ENCODE data around the gene GLG1. TPM values are rescaled to one million over a fixed set of nuclear protein-coding genes. Genes with fewer than 3 reads are reported as not detected.

GLG1 gene
- total RNA-seq, 6 donors from 2014 or later: 88.3 to 149 (median 110) TPM

GRCh38 chr16:74580833-74581232 lies 26.1 kb downstream of the GLG1 start:
- Histone ChIP-seq H3K36me3 (no peaks in the 10 kb centered on the region), H3K4me3 (no peak overlapping the region), H3K27ac (no peak overlapping the region), H3K27me3 (no peaks in the 10 kb centered on the region), H3K9me3 (no peaks in the 10 kb centered on the region), H3K4me1 (peaks cover 2 to 31% (median 13%) of the 10 kb centered on the region in 4 donors)
- 64 to 80% methylated on average over 3 of the region's 3 CpGs for WGBS, 2 donors
- ATAC-seq (ENCODE audit: low FRiP score in 2 of 2) (no peak), DNase-seq (no peak)
- no peak for TF ChIP-seq POLR2AphosphoS5 (IDR thresholded peaks at IDR 0.05)
- TF ChIP-seq POLR2A (IDR thresholded peaks at IDR 0.05): no peak
- no peak for TF ChIP-seq EP300 (IDR thresholded peaks at IDR 0.05)
- no peak for TF ChIP-seq CTCF (IDR thresholded peaks at IDR 0.05)

GRCh38 chr16:74578838-74579237 lies 28.1 kb downstream of the GLG1 start:
- ATAC-seq (ENCODE audit: low FRiP score in 2 of 2) (no peak), DNase-seq (no peak)
- no peak overlapping the region for H3K4me3 ChIP-seq
- H3K27me3 ChIP-seq: no peaks in the 10 kb centered on the region
- H3K4me1 ChIP-seq: peaks cover 2 to 24% (median 13%) of the 10 kb centered on the region in 4 donors
- no peaks in the 10 kb centered on the region for H3K9me3 ChIP-seq
- H3K27ac ChIP-seq: no peak overlapping the region
- no peaks in the 10 kb centered on the region for H3K36me3 ChIP-seq
- TF ChIP-seq POLR2AphosphoS5 (IDR thresholded peaks at IDR 0.05) (no peak), POLR2A (IDR thresholded peaks at IDR 0.05) (no peak), CTCF (IDR thresholded peaks at IDR 0.05) (no peak), EP300 (IDR thresholded peaks at IDR 0.05) (no peak)
- WGBS, 2 donors: 93 to 99% methylated on average over 3 of the region's 3 CpGs

GRCh38 chr16:74578433-74578832 lies 28.5 kb downstream of the GLG1 start:
- Histone ChIP-seq H3K27me3 (no peaks in the 10 kb centered on the region), H3K4me3 (no peak overlapping the region), H3K9me3 (no peaks in the 10 kb centered on the region), H3K27ac (no peak overlapping the region), H3K4me1 (peaks cover 5 to 23% (median 13%) of the 10 kb centered on the region in 4 donors), H3K36me3 (no peaks in the 10 kb centered on the region)
- WGBS, 2 donors: 91 to 92% methylated on average over 3 of the region's 3 CpGs
- DNase-seq (no peak), ATAC-seq (ENCODE audit: low FRiP score in 2 of 2) (no peak)
- TF ChIP-seq POLR2AphosphoS5 (IDR thresholded peaks at IDR 0.05) (no peak), POLR2A (IDR thresholded peaks at IDR 0.05) (no peak), EP300 (IDR thresholded peaks at IDR 0.05) (no peak), CTCF (IDR thresholded peaks at IDR 0.05) (no peak)

- DNase-seq (no peak), ATAC-seq (ENCODE audit: low FRiP score in 2 of 2) (no peak)
- Histone ChIP-seq H3K27ac (no peak overlapping the region), H3K9me3 (no peaks in the 10 kb centered on the region), H3K4me1 (peaks cover 4 to 18% (median 11%) of the 10 kb centered on the region in 4 donors), H3K36me3 (no peaks in the 10 kb centered on the region), H3K4me3 (no peak overlapping the region), H3K27me3 (no peaks in the 10 kb centered on the region)
- TF ChIP-seq POLR2AphosphoS5 (IDR thresholded peaks at IDR 0.05) (no peak), CTCF (IDR thresholded peaks at IDR 0.05) (no peak), EP300 (IDR thresholded peaks at IDR 0.05) (no peak), POLR2A (IDR thresholded peaks at IDR 0.05) (no peak)
- WGBS, 2 donors: 66 to 68% methylated on average over 2 of the region's 2 CpGs
These were observed 29.0 kb downstream of the GLG1 start for GRCh38 chr16:74577882-74578366.
